H1 (cell line): Measurements from ENCODE around the gene KRT77.

ENCODE experiments used
- CHD1 ChIP-seq: IDR thresholded peaks from 2 replicates; pipeline ENCODE4 v1.6.1; 2012; ENCODE audit warnings: low read depth, low read length, improper control_type of control experiment
- CREB1 ChIP-seq: IDR thresholded peaks from 2 replicates; pipeline ENCODE4 v1.6.1; 2012; ENCODE audit warnings: inconsistent platforms
- CTCF ChIP-seq, 3 experiments: IDR thresholded peaks; 1 replicate in 2 of 3; 2 replicates in 1 of 3; pipeline versions ENCODE4 v1.5.1 to v1.6.1; 2011; ENCODE audit warnings: low read length in 3 of 3, mild to moderate bottlenecking in 3 of 3, inconsistent platforms in 2 of 3, low read depth in 1 of 3, moderate library complexity in 1 of 3; ENCODE audit not compliant: insufficient read depth in 1 of 3; ENCODE audit errors: control extremely low read depth in 1 of 3
- POLR2A ChIP-seq, 2 experiments: IDR thresholded peaks; 1 replicate in 1 of 2; 2 replicates in 1 of 2; pipeline ENCODE4 v1.6.1; 2011; ENCODE audit warnings: low read depth in 2 of 2, low read length in 2 of 2, mild to moderate bottlenecking in 2 of 2; ENCODE audit errors: control extremely low read depth in 1 of 2
- POLR2AphosphoS5 ChIP-seq: IDR thresholded peaks from 2 replicates; pipeline ENCODE4 v1.6.1; 2011; ENCODE audit warnings: low read depth, low read length
- SP2 ChIP-seq: IDR thresholded peaks from 2 replicates; pipeline ENCODE4 v1.6.1; 2012; ENCODE audit warnings: mild to moderate bottlenecking, low read length, inconsistent platforms

- TF ChIP-seq CTCF (IDR thresholded peaks at IDR 0.05; ENCODE audit: control extremely low read depth in 1 of 3, insufficient read depth in 1 of 3, low read depth in 1 of 3, low read length in 3 of 3) (no peak), POLR2A (IDR thresholded peaks at IDR 0.05; ENCODE audit: control extremely low read depth in 1 of 2, low read depth in 2 of 2, low read length in 2 of 2) (no peak), CREB1 (no peak), CHD1 (no peak), POLR2AphosphoS5 (no peak), SP2 (no peak)
These were observed 23.0 kb downstream of the KRT77 start, which contains the start of gene KRT1 for GRCh38 chr12:52680363-52680762.
